Trophoblast cell (in vitro differentiated cells and primary cell): ENCODE results near the gene SFXN5.

ENCODE experiments used
- DNase-seq, 2 donors: peaks; one replicate each; pipeline ENCODE4 v3.0.0-alpha.2; 2016
- H2AFZ ChIP-seq: 2 replicates; pipeline ENCODE4 v1.6.1; 2013; ENCODE audit warnings: low read length, moderate library complexity, mild to moderate bottlenecking; ENCODE audit not compliant: insufficient read depth, poor library complexity
- H2AK5ac ChIP-seq: 2 replicates; pipeline ENCODE4 v1.6.1; 2013; ENCODE audit warnings: mild to moderate bottlenecking, low read length
- H2BK120ac ChIP-seq: 2 replicates; pipeline ENCODE4 v1.6.1; 2013; ENCODE audit warnings: low read length, mild to moderate bottlenecking, moderate library complexity; ENCODE audit not compliant: insufficient read depth, poor library complexity
- H2BK12ac ChIP-seq: 2 replicates; pipeline ENCODE4 v1.6.1; 2013; ENCODE audit warnings: mild to moderate bottlenecking, low read length, moderate library complexity
- H2BK5ac ChIP-seq: 2 replicates; pipeline ENCODE4 v1.6.1; 2013; ENCODE audit warnings: low read length, low read depth, moderate library complexity, mild to moderate bottlenecking; ENCODE audit not compliant: poor library complexity
- H3K14ac ChIP-seq: 2 replicates; pipeline ENCODE4 v1.6.1; 2013; ENCODE audit warnings: mild to moderate bottlenecking, low read length
- H3K18ac ChIP-seq: 2 replicates; pipeline ENCODE4 v1.6.1; 2013; ENCODE audit warnings: mild to moderate bottlenecking, low read length
- H3K23ac ChIP-seq: 2 replicates; pipeline ENCODE4 v1.6.1; 2013; ENCODE audit warnings: low read length
- H3K27ac ChIP-seq: 2 replicates; pipeline ENCODE4 v1.5.1; 2013; ENCODE audit warnings: low read depth, mild to moderate bottlenecking, inconsistent platforms, low read length, moderate library complexity
- H3K27me3 ChIP-seq: 2 replicates; pipeline ENCODE4 v1.6.1; 2013; ENCODE audit warnings: inconsistent platforms, mild to moderate bottlenecking, low read length, moderate library complexity; ENCODE audit not compliant: insufficient read depth
- H3K36me3 ChIP-seq, 2 experiments: 1 replicate in 1 of 2; 2 replicates in 1 of 2; pipeline ENCODE4 v1.6.1; 2013; ENCODE audit warnings: low read length in 2 of 2, mild to moderate bottlenecking in 2 of 2, moderate library complexity in 1 of 2; ENCODE audit not compliant: insufficient read depth in 2 of 2, control insufficient read depth in 1 of 2
- H3K4ac ChIP-seq: 2 replicates; pipeline ENCODE4 v1.6.1; 2013; ENCODE audit warnings: low read depth, mild to moderate bottlenecking, low read length, moderate library complexity
- H3K4me1 ChIP-seq, 2 experiments: 1 replicate in 1 of 2; 2 replicates in 1 of 2; pipeline ENCODE4 v1.6.1; 2013; ENCODE audit warnings: low read length in 2 of 2, mild to moderate bottlenecking in 2 of 2, moderate library complexity in 1 of 2; ENCODE audit not compliant: insufficient read depth in 2 of 2, control insufficient read depth in 1 of 2
- H3K4me2 ChIP-seq: 2 replicates; pipeline ENCODE4 v1.6.1; 2013; ENCODE audit warnings: inconsistent platforms, mild to moderate bottlenecking, low read length, moderate library complexity
- H3K4me3 ChIP-seq: 2 replicates; pipeline ENCODE4 v1.5.1; 2013; ENCODE audit warnings: mild to moderate bottlenecking, low read depth, low read length, inconsistent platforms
- H3K79me1 ChIP-seq: one replicate; pipeline ENCODE4 v1.6.1; 2013; ENCODE audit warnings: low read length
- H3K79me2 ChIP-seq: 2 replicates; pipeline ENCODE4 v1.6.1; 2013; ENCODE audit warnings: low read length, mild to moderate bottlenecking; ENCODE audit not compliant: control insufficient read depth, insufficient read depth, poor library complexity
- H3K9ac ChIP-seq: 2 replicates; pipeline ENCODE4 v1.6.1; 2013; ENCODE audit warnings: mild to moderate bottlenecking, low read length
- H3K9me3 ChIP-seq: 2 replicates; pipeline ENCODE4 v1.6.1; 2013; ENCODE audit warnings: low read depth, mild to moderate bottlenecking, control low read depth, inconsistent platforms, low read length; ENCODE audit not compliant: insufficient read depth
- H4K12ac ChIP-seq: 2 replicates; pipeline ENCODE4 v1.6.1; 2013; ENCODE audit warnings: low read depth, mild to moderate bottlenecking, low read length, moderate library complexity
- H4K8ac ChIP-seq: 2 replicates; pipeline ENCODE4 v1.6.1; 2013; ENCODE audit warnings: low read depth, mild to moderate bottlenecking, low read length, moderate library complexity
- H4K91ac ChIP-seq: one replicate; pipeline ENCODE4 v1.6.1; 2013; ENCODE audit warnings: low read depth, mild to moderate bottlenecking, low read length, moderate library complexity
- WGBS: extraction: QIAGEN DNeasy Blood & Tissue Kit; methylation state at CpG from one replicate; pipeline ENCODE4 v1.1.7; 2013; ENCODE audit warnings: missing lambda C conversion rate; ENCODE audit not compliant: insufficient read length, insufficient coverage; ENCODE audit errors: extremely low coverage; 5-methylcytosine and 5-hydroxymethylcytosine counted together

The SFXN5 gene

GRCh38 chr2:72917877-72918553 is 153.5 kb downstream of the SFXN5 start:
- no peak overlapping the region for H3K14ac ChIP-seq
- peaks cover 95% of the 10 kb centered on the region for H3K27me3 ChIP-seq
- no peak overlapping the region for H4K12ac ChIP-seq
- no peak overlapping the region for H2BK5ac ChIP-seq
- H2BK120ac ChIP-seq: no peak overlapping the region
- no peak overlapping the region for H4K91ac ChIP-seq
- H3K9me3 ChIP-seq: peaks cover 8% of the 10 kb centered on the region
- H2BK12ac ChIP-seq: no peak overlapping the region
- H3K4me2 ChIP-seq: peak overlapping the region; percentile 62
- H3K9ac ChIP-seq: no peak overlapping the region
- peaks cover 23 to 27% of the 10 kb centered on the region in 2 experiments for H3K4me1 ChIP-seq
- no CpG with 5 or more reads among the region's 89 CpGs for WGBS
- no peak overlapping the region for H3K27ac ChIP-seq
- no peaks in the 10 kb centered on the region for H3K79me1 ChIP-seq
- H3K4me3 ChIP-seq: no peak overlapping the region
- no peak overlapping the region for H3K4ac ChIP-seq
- H4K8ac ChIP-seq: no peak overlapping the region
- no peak overlapping the region for H3K18ac ChIP-seq
- no peaks in the 10 kb centered on the region for H3K36me3 ChIP-seq
- DNase-seq: peak in 1 of 2 donors; percentile 25
- no peaks in the 10 kb centered on the region for H3K79me2 ChIP-seq
- H3K23ac ChIP-seq: no peak overlapping the region
- no peak overlapping the region for H2AK5ac ChIP-seq
- no peak overlapping the region for H2AFZ ChIP-seq

- Histone ChIP-seq H4K12ac (no peak within 1 kb of the TSS), H3K4me1 (peaks cover 23 to 27% of the 10 kb centered on the region in 2 experiments), H3K9ac (no peak within 1 kb of the TSS), H4K91ac (no peak within 1 kb of the TSS), H2AFZ (peak within 1 kb of the TSS; percentile 69), H3K27me3 (peaks cover 88% of the 10 kb centered on the region), H3K9me3 (peaks cover 8% of the 10 kb centered on the region), H3K79me2 (no peaks in the 10 kb centered on the region), H2BK5ac (no peak within 1 kb of the TSS), H4K8ac (no peak within 1 kb of the TSS), H2BK12ac (no peak within 1 kb of the TSS), H3K4me2 (peak within 1 kb of the TSS; percentile 62), H3K14ac (no peak within 1 kb of the TSS), H3K18ac (peak within 1 kb of the TSS; percentile 33), H3K4me3 (no peak within 1 kb of the TSS), H2BK120ac (no peak within 1 kb of the TSS), H3K23ac (no peak within 1 kb of the TSS), H2AK5ac (no peak within 1 kb of the TSS), H3K27ac (no peak within 1 kb of the TSS), H3K79me1 (no peaks in the 10 kb centered on the region), H3K36me3 (no peaks in the 10 kb centered on the region), H3K4ac (no peak within 1 kb of the TSS)
- DNase-seq: peak; percentile 32 to 74
- WGBS: no CpG with 5 or more reads among the region's 82 CpGs
Measured at GRCh38 chr2:72917138-72917876, 154.2 kb downstream of the SFXN5 start, which contains the start of gene EMX1. EMX1 (plus strand) TSS chr2:72917519; CDS start chr2:72917853, 334 bp downstream.

- Histone ChIP-seq H3K4ac (no peak overlapping the region), H3K23ac (no peak overlapping the region), H2AK5ac (no peak overlapping the region), H3K9ac (no peak overlapping the region), H3K4me2 (peak overlapping the region; percentile 62), H4K91ac (no peak overlapping the region), H3K4me3 (no peak overlapping the region), H3K18ac (peak overlapping the region; percentile 33), H3K27me3 (peaks cover 83% of the 10 kb centered on the region), H3K9me3 (peaks cover 6% of the 10 kb centered on the region), H2AFZ (peak overlapping the region; percentile 69), H3K79me1 (no peaks in the 10 kb centered on the region), H2BK120ac (no peak overlapping the region), H3K36me3 (no peaks in the 10 kb centered on the region), H3K27ac (no peak overlapping the region), H4K8ac (no peak overlapping the region), H3K4me1 (peaks cover 23 to 27% of the 10 kb centered on the region in 2 experiments), H3K14ac (no peak overlapping the region), H3K79me2 (no peaks in the 10 kb centered on the region), H2BK12ac (no peak overlapping the region), H2BK5ac (no peak overlapping the region), H4K12ac (no peak overlapping the region)
- WGBS: no CpG with 5 or more reads among the region's 29 CpGs
- no peak for DNase-seq
Measured at GRCh38 chr2:72916743-72917137, 154.8 kb downstream of the SFXN5 start.

- Histone ChIP-seq H4K8ac (peak overlapping the region; percentile 13), H3K79me1 (no peaks in the 10 kb centered on the region), H3K9me3 (peaks cover 6% of the 10 kb centered on the region), H2AK5ac (no peak overlapping the region), H3K18ac (peak overlapping the region; percentile 33), H3K23ac (no peak overlapping the region), H2BK12ac (no peak overlapping the region), H3K4me1 (peaks cover 23 to 27% of the 10 kb centered on the region in 2 experiments), H3K27me3 (peaks cover 79% of the 10 kb centered on the region), H2AFZ (peak overlapping the region; percentile 69), H2BK120ac (no peak overlapping the region), H4K91ac (no peak overlapping the region), H2BK5ac (no peak overlapping the region), H3K79me2 (no peaks in the 10 kb centered on the region), H3K4me2 (peak overlapping the region; percentile 62), H3K4ac (no peak overlapping the region), H3K27ac (no peak overlapping the region), H4K12ac (peak overlapping the region; percentile 7), H3K4me3 (peak overlapping the region; percentile 25), H3K9ac (no peak overlapping the region), H3K14ac (no peak overlapping the region), H3K36me3 (no peaks in the 10 kb centered on the region)
- peak; percentile 53 to 69 for DNase-seq
- WGBS: no CpG with 5 or more reads among the region's 86 CpGs
Measured at GRCh38 chr2:72915907-72916742, 155.4 kb downstream of the SFXN5 start.
